Parathyroid adenoma (tissue), 2 donors: ENCODE measurements around the gene OR2H2.

Source experiments
- H2AFZ ChIP-seq: fragments of 300-600 bp; sonication (generic); one replicate; pipeline ENCODE4 v1.7.0; 2017; ENCODE audit warnings: antibody characterized with exemption, mild to moderate bottlenecking
- H3K27ac ChIP-seq: fragments of 300-600 bp; sonication (generic); one replicate; pipeline ENCODE4 v1.7.0; 2017
- H3K27me3 ChIP-seq: fragments of 300-600 bp; sonication (generic); one replicate; pipeline ENCODE4 v1.7.0; 2017; ENCODE audit warnings: low read length; ENCODE audit not compliant: control insufficient read depth, insufficient read depth
- H3K36me3 ChIP-seq: fragments of 300-600 bp; sonication (generic); one replicate; pipeline ENCODE4 v1.7.0; 2017; ENCODE audit warnings: low read length; ENCODE audit not compliant: control insufficient read depth, insufficient read depth
- H3K4me1 ChIP-seq: fragments of 300-600 bp; sonication (generic); one replicate; pipeline ENCODE4 v1.7.0; 2017; ENCODE audit warnings: control low read depth
- H3K4me2 ChIP-seq: fragments of 300-600 bp; sonication (generic); one replicate; pipeline ENCODE4 v1.7.0; 2017; ENCODE audit warnings: low read length
- H3K4me3 ChIP-seq: fragments of 300-600 bp; sonication (generic); one replicate; pipeline ENCODE4 v1.7.0; 2017; ENCODE audit warnings: low read depth, low read length
- H3K79me2 ChIP-seq: fragments of 300-600 bp; sonication (generic); one replicate; pipeline ENCODE4 v1.7.0; 2017; ENCODE audit warnings: control low read depth
- H3K9ac ChIP-seq: fragments of 300-600 bp; sonication (generic); one replicate; pipeline ENCODE4 v1.7.0; 2017; ENCODE audit warnings: mild to moderate bottlenecking
- H3K9me3 ChIP-seq: fragments of 300-600 bp; sonication (generic); one replicate; pipeline ENCODE4 v1.7.0; 2017; ENCODE audit warnings: low read length; ENCODE audit not compliant: control insufficient read depth
- TF ChIP-seq, protein P1 (sequence below): fragments of 300-600 bp; sonication (generic); IDR thresholded peaks from one replicate; pipeline ENCODE4 v1.7.0; 2017; ENCODE audit warnings: antibody characterized with exemption, mild to moderate bottlenecking
- donor health status: primary hyperparathyroidism.

Gene OR2H2

DNA sequence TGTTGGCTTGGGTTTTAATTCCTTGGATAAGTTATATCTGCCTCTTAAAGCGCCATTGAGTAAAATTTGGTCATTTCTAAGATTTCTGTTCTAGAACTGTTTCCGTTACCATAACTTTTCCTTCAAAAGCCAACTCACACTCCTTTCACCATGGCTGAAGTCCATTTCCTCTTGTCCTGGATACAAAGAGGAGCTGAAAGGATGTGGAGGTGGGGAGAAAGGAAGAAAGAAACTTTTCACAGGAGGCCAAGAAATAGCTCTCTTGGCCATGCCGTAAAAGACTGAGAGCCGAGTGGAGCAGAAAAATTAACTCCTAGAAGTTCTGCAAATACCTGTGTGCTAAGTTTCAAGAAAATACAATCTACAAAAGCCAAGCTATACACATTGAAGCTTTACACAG is 26.5 kb downstream of the OR2H2 start:
- TF ChIP-seq, protein P1, sequence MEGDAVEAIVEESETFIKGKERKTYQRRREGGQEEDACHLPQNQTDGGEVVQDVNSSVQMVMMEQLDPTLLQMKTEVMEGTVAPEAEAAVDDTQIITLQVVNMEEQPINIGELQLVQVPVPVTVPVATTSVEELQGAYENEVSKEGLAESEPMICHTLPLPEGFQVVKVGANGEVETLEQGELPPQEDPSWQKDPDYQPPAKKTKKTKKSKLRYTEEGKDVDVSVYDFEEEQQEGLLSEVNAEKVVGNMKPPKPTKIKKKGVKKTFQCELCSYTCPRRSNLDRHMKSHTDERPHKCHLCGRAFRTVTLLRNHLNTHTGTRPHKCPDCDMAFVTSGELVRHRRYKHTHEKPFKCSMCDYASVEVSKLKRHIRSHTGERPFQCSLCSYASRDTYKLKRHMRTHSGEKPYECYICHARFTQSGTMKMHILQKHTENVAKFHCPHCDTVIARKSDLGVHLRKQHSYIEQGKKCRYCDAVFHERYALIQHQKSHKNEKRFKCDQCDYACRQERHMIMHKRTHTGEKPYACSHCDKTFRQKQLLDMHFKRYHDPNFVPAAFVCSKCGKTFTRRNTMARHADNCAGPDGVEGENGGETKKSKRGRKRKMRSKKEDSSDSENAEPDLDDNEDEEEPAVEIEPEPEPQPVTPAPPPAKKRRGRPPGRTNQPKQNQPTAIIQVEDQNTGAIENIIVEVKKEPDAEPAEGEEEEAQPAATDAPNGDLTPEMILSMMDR = no peak

DNA sequence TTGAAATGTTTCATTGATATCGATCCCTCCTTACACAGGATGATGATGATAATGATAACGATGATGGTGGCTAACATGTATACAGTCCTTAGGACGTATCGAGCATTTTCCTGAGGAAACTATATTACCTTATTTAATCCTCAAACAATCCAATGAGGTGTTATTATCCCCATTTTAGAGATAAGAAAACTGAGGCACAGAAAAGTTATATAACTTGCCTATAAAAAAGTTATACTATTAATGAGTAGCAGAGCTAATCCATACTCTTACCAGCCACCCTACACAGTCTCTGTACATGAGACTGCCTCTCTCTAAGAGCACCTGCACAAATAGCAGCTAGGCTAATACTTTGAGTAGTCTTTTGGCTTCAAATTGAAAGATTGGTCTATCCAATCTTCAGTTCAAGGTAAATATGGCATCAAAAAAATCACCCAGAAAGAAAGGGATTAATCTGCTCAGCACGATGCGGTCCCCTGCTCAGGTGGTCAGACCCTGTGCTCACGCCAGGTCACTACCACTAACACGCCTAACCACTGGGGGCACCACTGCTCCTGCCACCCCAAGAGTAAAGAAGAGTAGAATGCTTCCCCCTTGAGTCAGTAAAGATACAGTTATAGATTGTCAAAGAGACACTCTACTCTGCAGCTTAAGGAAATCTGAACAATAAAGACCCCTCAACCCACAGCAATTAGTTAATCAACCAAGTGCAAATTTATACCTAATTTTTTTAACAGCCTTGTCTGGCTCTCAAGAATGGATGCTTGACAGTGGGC is 33.0 kb downstream of the OR2H2 start:
- no peaks in the 10 kb centered on the region for H3K27me3 ChIP-seq
- no peaks in the 10 kb centered on the region for H3K9me3 ChIP-seq
- H2AFZ ChIP-seq = no peak overlapping the region
- H3K4me1 ChIP-seq = no peaks in the 10 kb centered on the region
- TF ChIP-seq, protein P1 = no peak
- no peak overlapping the region for H3K4me3 ChIP-seq
- H3K79me2 ChIP-seq = no peaks in the 10 kb centered on the region
- H3K36me3 ChIP-seq = no peaks in the 10 kb centered on the region
- no peak overlapping the region for H3K4me2 ChIP-seq
- no peak overlapping the region for H3K9ac ChIP-seq
- no peak overlapping the region for H3K27ac ChIP-seq

More for the DNA sequence above, 26.5 kb downstream of the OR2H2 start:
- H3K4me3 ChIP-seq = no peak overlapping the region
- H3K4me2 ChIP-seq = no peak overlapping the region
- no peaks in the 10 kb centered on the region for H3K9me3 ChIP-seq
- H3K27ac ChIP-seq = no peak overlapping the region
- no peaks in the 10 kb centered on the region for H3K79me2 ChIP-seq
- no peaks in the 10 kb centered on the region for H3K27me3 ChIP-seq
- H2AFZ ChIP-seq = no peak overlapping the region
- H3K4me1 ChIP-seq = no peaks in the 10 kb centered on the region
- no peaks in the 10 kb centered on the region for H3K36me3 ChIP-seq
- no peak overlapping the region for H3K9ac ChIP-seq

DNA sequence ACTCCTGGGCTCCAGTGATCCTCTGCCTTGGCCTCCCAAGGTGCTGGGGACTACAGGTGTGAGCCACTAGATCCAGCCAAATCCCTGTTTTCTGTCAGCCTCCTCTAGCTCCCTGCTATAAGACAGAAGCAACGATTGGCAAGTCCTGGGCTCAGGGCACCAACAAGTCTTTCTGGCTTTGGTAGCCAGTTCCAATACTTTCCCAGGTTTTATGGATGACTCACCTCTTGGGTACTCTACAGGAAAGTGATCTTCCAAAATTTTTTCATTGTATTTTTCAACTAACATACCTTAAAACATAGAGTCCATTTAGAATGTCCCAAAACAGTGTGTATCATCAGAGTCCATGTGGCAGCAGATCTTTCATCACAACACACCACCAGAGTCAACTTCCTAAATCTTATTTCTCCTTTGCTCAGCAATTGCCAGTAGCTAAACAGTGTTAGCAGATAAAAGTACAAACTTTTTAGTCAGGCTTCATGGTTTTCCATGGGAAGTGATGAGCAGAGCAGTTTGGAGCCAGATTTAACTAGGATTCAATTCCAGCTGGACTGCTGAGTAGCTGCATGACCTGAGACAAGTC is 34.7 kb downstream of the OR2H2 start:
- Histone ChIP-seq H3K27me3 (no peaks in the 10 kb centered on the region), H3K9ac (no peak overlapping the region), H3K4me3 (no peak overlapping the region), H3K36me3 (no peaks in the 10 kb centered on the region), H3K27ac (no peak overlapping the region), H3K4me1 (no peaks in the 10 kb centered on the region), H3K79me2 (no peaks in the 10 kb centered on the region), H3K4me2 (no peak overlapping the region), H2AFZ (no peak overlapping the region), H3K9me3 (no peaks in the 10 kb centered on the region)
- TF ChIP-seq, protein P1 = no peak

DNA sequence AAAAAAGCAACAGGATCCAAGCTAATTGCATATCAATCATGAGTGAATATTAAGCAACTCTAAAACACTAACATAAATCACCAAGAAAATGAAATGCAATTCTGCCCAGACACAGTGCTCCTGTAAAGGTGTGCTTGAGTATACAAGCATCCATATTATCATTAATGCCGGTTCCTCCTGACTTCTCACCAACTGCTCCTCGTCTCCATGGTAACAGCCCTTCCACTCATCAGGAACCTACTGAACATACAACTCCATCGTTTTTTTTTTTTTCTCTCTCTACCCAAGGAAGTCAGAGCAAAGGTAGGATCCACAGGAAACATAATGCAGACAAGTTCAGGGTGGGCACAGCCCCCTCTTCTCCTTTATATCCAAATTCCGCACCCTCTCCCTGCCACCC is 35.7 kb downstream of the OR2H2 start:
- H3K4me1 ChIP-seq = no peaks in the 10 kb centered on the region
- H3K9me3 ChIP-seq = no peaks in the 10 kb centered on the region
- H3K27ac ChIP-seq = no peak overlapping the region
- H3K79me2 ChIP-seq = no peaks in the 10 kb centered on the region
- no peak overlapping the region for H3K9ac ChIP-seq
- no peak overlapping the region for H3K4me2 ChIP-seq
- no peak overlapping the region for H2AFZ ChIP-seq
- TF ChIP-seq, protein P1 = no peak
- H3K27me3 ChIP-seq = no peaks in the 10 kb centered on the region
- H3K4me3 ChIP-seq = no peak overlapping the region
- no peaks in the 10 kb centered on the region for H3K36me3 ChIP-seq
